Activated CD8-positive, alpha-beta memory T cell treated with anti-CD3 and anti-CD28 coated beads, Interleukin-2, amount 50 U/mL, for 48 hours (primary cell): Measurements from ENCODE around the gene SERPINA1.

Experiments used
- DNase-seq: peaks from one replicate; pipeline ENCODE4 v3.0.0-alpha.2; 2020

Gene SERPINA1

GRCh38 chr14:94397289-94398181 is 9.1 kb upstream of the SERPINA1 start:
- DNase-seq = no peak

GRCh38 chr14:94396628-94397225 is 8.3 kb upstream of the SERPINA1 start:
- DNase-seq = no peak

- DNase-seq = no peak
Observed at GRCh38 chr14:94395888-94396574, 7.6 kb upstream of the SERPINA1 start.

GRCh38 chr14:94395282-94395887 is 7.0 kb upstream of the SERPINA1 start:
- no peak for DNase-seq

GRCh38 chr14:94394581-94395207 is 6.3 kb upstream of the SERPINA1 start:
- DNase-seq = no peak

GRCh38 chr14:94394025-94394493 is 5.7 kb upstream of the SERPINA1 start:
- no peak for DNase-seq

- no peak for DNase-seq
Observed at GRCh38 chr14:94393474-94393873, 5.1 kb upstream of the SERPINA1 start.

GRCh38 chr14:94392510-94392935 is 4.1 kb upstream of the SERPINA1 start:
- DNase-seq = no peak

- no peak for DNase-seq
Observed at GRCh38 chr14:94391281-94391975, 3.0 kb upstream of the SERPINA1 start.

GRCh38 chr14:94390372-94391086 is 2.1 kb upstream of the SERPINA1 start:
- DNase-seq = no peak

GRCh38 chr14:94389731-94390371 is 1.4 kb upstream of the SERPINA1 start:
- DNase-seq = no peak

- DNase-seq = no peak
Observed at GRCh38 chr14:94389104-94389469, 685 bp upstream of the SERPINA1 start.

- DNase-seq = no peak
Observed at GRCh38 chr14:94388027-94388383, 397 bp downstream of the SERPINA1 start.

- no peak for DNase-seq
Observed at GRCh38 chr14:94387051-94388026, 1.1 kb downstream of the SERPINA1 start.

- DNase-seq = no peak
Observed at GRCh38 chr14:94386085-94387031, 2.0 kb downstream of the SERPINA1 start.

GRCh38 chr14:94385553-94386057 is 2.8 kb downstream of the SERPINA1 start:
- no peak for DNase-seq

- DNase-seq = no peak
Observed at GRCh38 chr14:94384342-94384741, 4.1 kb downstream of the SERPINA1 start.

GRCh38 chr14:94383777-94384176 is 4.6 kb downstream of the SERPINA1 start:
- DNase-seq = no peak
